Measurements from ENCODE around the gene PRKN. TPM values are rescaled to one million over a fixed set of nuclear protein-coding genes. Genes with fewer than 3 reads are reported as not detected.

Gene PRKN
- polyA plus RNA-seq, 6 donors from 2014 or later: 1.4 to 9.3 (median 3.6) TPM

DNA sequence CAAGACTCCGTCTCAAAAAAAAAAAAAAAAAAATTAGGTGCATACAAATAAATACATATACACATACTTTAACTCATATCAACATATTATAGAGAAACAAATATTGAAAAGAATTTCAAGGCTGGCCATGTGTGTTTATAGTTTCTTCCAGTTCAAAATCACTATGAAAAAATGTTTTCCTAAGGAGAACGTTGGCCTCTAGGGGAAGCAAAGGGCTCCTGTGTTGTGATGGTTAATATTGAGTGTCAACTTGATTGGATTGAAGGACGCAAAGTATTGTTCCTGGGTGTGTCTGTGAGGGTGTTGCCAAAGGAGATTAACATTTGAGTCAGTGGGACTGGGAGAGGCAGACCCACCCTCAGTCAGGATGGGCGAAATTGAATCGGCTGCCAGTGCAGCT lies 1271.7 kb downstream of the PRKN start:
- DNase-seq (no peak), ATAC-seq (ENCODE audit: low read depth in 2 of 2) (no peak)
- Mint-ChIP-seq H3K27ac (no peak overlapping the region), H3K36me3 (no peaks in the 10 kb centered on the region), H3K4me1 (no peaks in the 10 kb centered on the region), H3K9me3 (peaks cover 0 to 5% (median 0%) of the 10 kb centered on the region in 7 donors), H3K4me3 (no peak overlapping the region), H3K27me3 (peaks cover 0 to 7% (median 0%) of the 10 kb centered on the region in 3 donors)

- Mint-ChIP-seq H3K27ac (no peak overlapping the region), H3K9me3 (peaks cover 0 to 5% (median 0%) of the 10 kb centered on the region in 7 donors), H3K4me3 (no peak overlapping the region), H3K4me1 (no peaks in the 10 kb centered on the region), H3K36me3 (no peaks in the 10 kb centered on the region), H3K27me3 (peaks cover 0 to 7% (median 0%) of the 10 kb centered on the region in 3 donors)
- ATAC-seq (ENCODE audit: low read depth in 2 of 2) (no peak), DNase-seq (no peak)
Observed at GRCh38 chr6:161453558-161453957, 1274.0 kb downstream of the PRKN start.

GRCh38 chr6:161452241-161452640 lies 1275.3 kb downstream of the PRKN start:
- Mint-ChIP-seq H3K9me3 (peaks cover 0 to 5% (median 0%) of the 10 kb centered on the region in 7 donors), H3K36me3 (no peaks in the 10 kb centered on the region), H3K27ac (no peak overlapping the region), H3K27me3 (peaks cover 0 to 3% (median 0%) of the 10 kb centered on the region in 3 donors), H3K4me3 (no peak overlapping the region), H3K4me1 (no peaks in the 10 kb centered on the region)
- no peak for DNase-seq
- ATAC-seq (ENCODE audit: low read depth in 2 of 2): no peak

DNA sequence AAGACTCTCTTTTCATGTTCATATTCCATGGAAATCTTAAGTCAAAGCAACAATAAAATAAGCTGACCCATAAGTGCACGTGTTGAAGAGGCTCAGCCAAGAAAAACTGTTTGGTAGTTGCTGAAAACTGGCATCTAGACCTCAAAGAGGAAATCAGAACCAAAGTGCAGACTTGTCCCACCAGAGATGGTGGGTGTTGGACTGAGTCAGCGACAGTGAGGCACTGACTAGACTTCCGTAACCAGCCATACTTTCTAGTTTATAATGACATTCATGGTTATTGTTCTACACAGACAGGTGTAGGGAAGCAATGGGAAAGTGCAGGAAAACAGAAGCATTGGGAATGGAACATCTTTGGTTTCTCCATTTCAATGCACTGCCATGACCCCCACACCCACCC lies 1278.0 kb downstream of the PRKN start:
- no peaks in the 10 kb centered on the region for H3K4me1 Mint-ChIP-seq
- no peaks in the 10 kb centered on the region for H3K36me3 Mint-ChIP-seq
- H3K27me3 Mint-ChIP-seq: peaks cover 0 to 6% (median 0%) of the 10 kb centered on the region in 3 donors
- no peak for ATAC-seq (ENCODE audit: low read depth in 2 of 2)
- no peak for DNase-seq
- H3K27ac Mint-ChIP-seq: no peak overlapping the region
- H3K4me3 Mint-ChIP-seq: no peak overlapping the region
- peaks cover 0 to 2% (median 0%) of the 10 kb centered on the region in 7 donors for H3K9me3 Mint-ChIP-seq

- Mint-ChIP-seq H3K9me3 (peaks cover 0 to 2% (median 0%) of the 10 kb centered on the region in 7 donors), H3K27me3 (peaks cover 0 to 6% (median 0%) of the 10 kb centered on the region in 3 donors), H3K4me3 (no peak overlapping the region), H3K36me3 (peaks cover 0 to 4% of the 10 kb centered on the region in 2 donors), H3K27ac (no peak overlapping the region), H3K4me1 (no peaks in the 10 kb centered on the region)
- ATAC-seq (ENCODE audit: low read depth in 2 of 2) (no peak), DNase-seq (no peak)
Observed at GRCh38 chr6:161446949-161447348, 1280.6 kb downstream of the PRKN start.

GRCh38 chr6:161446296-161446925 lies 1281.2 kb downstream of the PRKN start:
- H3K9me3 Mint-ChIP-seq: peaks cover 0 to 2% (median 0%) of the 10 kb centered on the region in 7 donors
- peaks cover 0 to 6% (median 0%) of the 10 kb centered on the region in 3 donors for H3K27me3 Mint-ChIP-seq
- H3K36me3 Mint-ChIP-seq: peaks cover 0 to 4% of the 10 kb centered on the region in 2 donors
- H3K27ac Mint-ChIP-seq: no peak overlapping the region
- no peak for ATAC-seq (ENCODE audit: low read depth in 2 of 2)
- no peaks in the 10 kb centered on the region for H3K4me1 Mint-ChIP-seq
- no peak overlapping the region for H3K4me3 Mint-ChIP-seq
- DNase-seq: no peak

DNA sequence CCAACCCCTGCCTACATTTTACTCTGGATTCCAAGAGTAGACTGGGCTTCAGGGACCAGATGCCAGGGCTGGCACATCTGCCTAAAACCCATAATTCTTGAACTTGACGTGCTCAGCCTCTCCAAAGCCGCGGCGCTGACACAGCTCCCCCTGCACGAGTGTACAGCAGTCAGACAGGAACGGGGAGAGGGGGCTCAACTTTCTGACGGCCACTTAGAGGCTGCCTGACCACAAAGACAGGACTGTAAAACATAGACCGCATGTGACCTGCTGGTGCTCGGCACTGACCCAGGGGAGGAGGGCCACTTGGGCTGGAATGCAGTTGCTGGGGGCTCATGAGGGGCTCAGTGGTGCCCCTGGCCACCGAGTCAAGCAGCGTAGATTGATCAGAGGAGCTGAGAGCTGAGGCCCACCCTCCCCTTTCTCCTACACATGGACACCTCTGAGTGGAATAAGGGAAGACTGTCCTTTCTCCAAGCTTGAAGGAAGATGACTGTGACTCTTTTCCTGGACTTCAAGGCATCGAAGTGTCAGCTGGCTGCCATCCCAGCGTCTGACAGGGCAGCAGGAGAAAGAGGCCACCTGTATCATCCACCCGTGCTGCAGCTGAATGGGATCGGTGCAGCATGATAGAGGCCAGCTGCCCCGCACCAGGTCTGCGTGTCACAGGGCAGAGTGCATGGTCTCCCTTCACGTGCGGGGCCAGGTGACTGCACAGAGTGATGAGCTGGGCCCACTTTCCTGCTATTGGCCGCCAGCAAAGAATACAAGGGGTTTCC lies 1282.4 kb downstream of the PRKN start:
- no peak for ATAC-seq (ENCODE audit: low read depth in 2 of 2)
- DNase-seq: no peak
- Mint-ChIP-seq H3K27me3 (peaks cover 0 to 10% (median 0%) of the 10 kb centered on the region in 3 donors), H3K4me3 (peak overlapping the region in 1 of 8 donors; percentile 52), H3K27ac (no peak overlapping the region), H3K36me3 (peaks cover 0 to 4% of the 10 kb centered on the region in 2 donors), H3K4me1 (no peaks in the 10 kb centered on the region), H3K9me3 (peaks cover 0 to 2% (median 0%) of the 10 kb centered on the region in 7 donors)

DNA sequence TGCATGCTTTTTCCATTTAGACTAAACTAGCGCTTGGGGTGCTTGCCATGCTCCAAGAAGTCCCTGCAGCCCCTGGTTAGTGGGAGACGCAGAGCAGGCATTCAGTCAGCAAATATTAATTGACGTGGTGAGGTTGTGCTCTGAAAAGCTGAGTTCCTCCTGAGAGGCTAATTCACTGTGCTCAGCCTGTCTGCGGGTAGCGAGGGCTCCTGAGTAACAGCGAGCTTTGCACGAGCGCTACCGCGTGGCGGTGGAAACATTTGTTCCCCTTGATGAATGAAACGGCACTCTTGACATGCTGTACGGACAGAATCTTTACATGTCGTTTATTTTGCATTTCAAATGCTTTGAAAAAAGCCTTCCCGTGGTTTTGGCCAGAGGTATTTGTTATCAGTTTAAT lies 1283.1 kb downstream of the PRKN start:
- H3K27me3 Mint-ChIP-seq: peaks cover 0 to 11% (median 0%) of the 10 kb centered on the region in 3 donors
- H3K27ac Mint-ChIP-seq: no peak overlapping the region
- no peak for DNase-seq
- no peak for ATAC-seq (ENCODE audit: low read depth in 2 of 2)
- H3K9me3 Mint-ChIP-seq: peaks cover 0 to 2% (median 0%) of the 10 kb centered on the region in 7 donors
- H3K36me3 Mint-ChIP-seq: peaks cover 0 to 4% of the 10 kb centered on the region in 2 donors
- no peak overlapping the region for H3K4me3 Mint-ChIP-seq
- no peaks in the 10 kb centered on the region for H3K4me1 Mint-ChIP-seq

DNA sequence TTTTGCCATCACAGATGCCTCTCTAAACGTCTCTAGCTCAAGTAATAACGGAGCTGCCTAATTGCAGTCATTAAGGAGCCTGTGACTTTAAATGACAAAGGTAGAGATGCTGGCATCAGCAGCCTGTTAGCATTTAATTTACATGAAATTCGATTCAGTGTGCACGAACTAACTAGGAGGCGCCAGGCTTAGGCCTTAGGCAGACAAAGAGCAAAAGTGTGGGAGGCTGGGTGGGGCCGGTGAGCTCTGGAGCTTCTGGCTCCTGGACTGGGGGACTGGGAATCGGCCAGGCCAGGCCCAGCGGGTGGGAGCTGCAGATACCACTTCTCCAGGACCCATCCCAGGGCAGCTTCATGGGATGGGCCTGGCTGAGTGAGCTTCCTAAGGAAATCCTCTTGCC lies 1283.7 kb downstream of the PRKN start:
- H3K4me3 Mint-ChIP-seq: no peak overlapping the region
- peaks cover 0 to 4% (median 0%) of the 10 kb centered on the region in 7 donors for H3K9me3 Mint-ChIP-seq
- no peaks in the 10 kb centered on the region for H3K4me1 Mint-ChIP-seq
- no peak for ATAC-seq (ENCODE audit: low read depth in 2 of 2)
- DNase-seq: no peak
- peaks cover 0 to 11% (median 0%) of the 10 kb centered on the region in 3 donors for H3K27me3 Mint-ChIP-seq
- H3K27ac Mint-ChIP-seq: no peak overlapping the region
- peaks cover 0 to 4% of the 10 kb centered on the region in 2 donors for H3K36me3 Mint-ChIP-seq

DNA sequence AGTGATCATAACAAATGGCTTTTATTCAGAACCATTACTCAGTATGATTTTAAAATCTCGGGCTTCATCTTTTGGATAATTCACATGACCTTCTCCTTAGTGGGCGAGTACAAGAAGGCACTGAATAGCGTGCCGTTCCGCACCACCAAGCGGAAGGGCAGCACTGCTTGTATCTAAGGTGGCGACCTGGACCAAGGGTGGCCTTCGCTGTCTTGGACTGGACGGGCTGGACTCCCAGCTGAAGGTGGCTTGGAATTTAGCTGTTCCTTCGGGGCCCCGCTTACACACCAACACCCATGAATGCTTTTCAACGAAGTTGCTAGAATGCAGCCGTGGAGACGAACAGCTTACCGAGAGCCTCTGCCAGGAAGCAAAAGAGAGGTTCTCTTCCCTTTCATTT lies 1285.1 kb downstream of the PRKN start:
- Mint-ChIP-seq H3K4me1 (no peaks in the 10 kb centered on the region), H3K4me3 (no peak overlapping the region), H3K9me3 (peaks cover 0 to 4% (median 0%) of the 10 kb centered on the region in 7 donors), H3K27ac (peak overlapping the region in 1 of 6 donors; percentile 3), H3K36me3 (peaks cover 0 to 4% of the 10 kb centered on the region in 2 donors), H3K27me3 (peaks cover 0 to 11% (median 0%) of the 10 kb centered on the region in 3 donors)
- DNase-seq (no peak), ATAC-seq (ENCODE audit: low read depth in 2 of 2) (no peak)

DNA sequence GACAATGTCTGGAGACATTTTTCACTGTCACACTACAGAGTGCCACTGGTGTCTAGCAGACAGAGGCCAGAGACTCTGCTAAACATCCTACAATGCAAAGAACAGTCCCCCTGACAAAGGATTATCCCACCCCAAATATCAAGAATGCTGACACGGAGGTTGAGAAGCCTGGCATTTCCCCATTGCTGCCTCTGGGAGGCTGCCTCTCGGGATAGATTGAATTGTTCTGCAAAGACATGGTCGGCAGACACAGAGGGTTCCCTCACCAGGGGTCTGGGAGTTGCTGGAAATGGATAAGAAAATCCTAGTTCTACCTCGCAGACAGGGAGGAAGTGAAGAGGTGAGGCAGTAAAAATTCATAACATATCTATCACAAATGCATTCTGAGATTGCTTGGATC lies 1287.3 kb downstream of the PRKN start:
- ATAC-seq (ENCODE audit: low read depth in 2 of 2): no peak
- no peak for DNase-seq
- Mint-ChIP-seq H3K9me3 (peaks cover 0 to 4% (median 0%) of the 10 kb centered on the region in 7 donors), H3K4me3 (no peak overlapping the region), H3K4me1 (no peaks in the 10 kb centered on the region), H3K36me3 (peaks cover 0 to 4% of the 10 kb centered on the region in 2 donors), H3K27me3 (peaks cover 0 to 10% (median 0%) of the 10 kb centered on the region in 3 donors), H3K27ac (peak overlapping the region in 1 of 6 donors; percentile 49)

DNA sequence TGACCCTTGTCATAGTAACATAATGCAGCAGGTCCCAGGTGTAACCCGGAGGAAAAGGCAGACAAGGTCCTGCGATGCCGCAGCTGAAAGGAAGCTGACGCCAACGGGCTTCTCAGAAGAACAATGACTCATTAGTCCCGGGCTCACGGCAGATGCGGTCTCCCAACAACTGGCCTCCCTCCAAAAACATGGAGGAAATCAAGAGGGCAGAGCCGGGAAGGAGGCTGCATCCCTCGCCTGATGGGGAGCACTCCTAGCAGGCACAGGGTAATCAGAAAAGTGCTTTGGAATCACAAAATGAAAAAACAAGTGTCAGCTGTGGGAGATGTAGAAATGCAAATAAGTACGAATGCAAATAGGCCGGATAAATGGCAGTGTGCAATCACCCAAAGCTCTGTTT lies 1288.5 kb downstream of the PRKN start:
- H3K27me3 Mint-ChIP-seq: peaks cover 0 to 5% (median 0%) of the 10 kb centered on the region in 3 donors
- DNase-seq (no peak), ATAC-seq (ENCODE audit: low read depth in 2 of 2) (no peak)
- H3K9me3 Mint-ChIP-seq: peaks cover 0 to 4% (median 0%) of the 10 kb centered on the region in 7 donors
- no peaks in the 10 kb centered on the region for H3K4me1 Mint-ChIP-seq
- peaks cover 0 to 4% of the 10 kb centered on the region in 2 donors for H3K36me3 Mint-ChIP-seq
- H3K4me3 Mint-ChIP-seq: no peak overlapping the region
- peak overlapping the region in 1 of 6 donors; percentile 61 for H3K27ac Mint-ChIP-seq

- Mint-ChIP-seq H3K27ac (no peak overlapping the region), H3K4me3 (no peak overlapping the region), H3K4me1 (no peaks in the 10 kb centered on the region), H3K27me3 (peaks cover 0 to 5% (median 0%) of the 10 kb centered on the region in 3 donors), H3K36me3 (peaks cover 0 to 4% of the 10 kb centered on the region in 2 donors), H3K9me3 (peaks cover 0 to 4% (median 0%) of the 10 kb centered on the region in 7 donors)
- ATAC-seq (ENCODE audit: low read depth in 2 of 2) (no peak), DNase-seq (no peak)
Observed at GRCh38 chr6:161438430-161439030, 1289.0 kb downstream of the PRKN start.

Measured in naive B cell (primary cell).